ENCODE data around the gene CHST11. TPM values are rescaled to one million over a fixed set of nuclear protein-coding genes. Genes with fewer than 3 reads are reported as not detected.

CHST11 gene
- total RNA-seq, 4 donors from 2014 or later: 20.8 to 56.7 (median 26.5) TPM

DNA sequence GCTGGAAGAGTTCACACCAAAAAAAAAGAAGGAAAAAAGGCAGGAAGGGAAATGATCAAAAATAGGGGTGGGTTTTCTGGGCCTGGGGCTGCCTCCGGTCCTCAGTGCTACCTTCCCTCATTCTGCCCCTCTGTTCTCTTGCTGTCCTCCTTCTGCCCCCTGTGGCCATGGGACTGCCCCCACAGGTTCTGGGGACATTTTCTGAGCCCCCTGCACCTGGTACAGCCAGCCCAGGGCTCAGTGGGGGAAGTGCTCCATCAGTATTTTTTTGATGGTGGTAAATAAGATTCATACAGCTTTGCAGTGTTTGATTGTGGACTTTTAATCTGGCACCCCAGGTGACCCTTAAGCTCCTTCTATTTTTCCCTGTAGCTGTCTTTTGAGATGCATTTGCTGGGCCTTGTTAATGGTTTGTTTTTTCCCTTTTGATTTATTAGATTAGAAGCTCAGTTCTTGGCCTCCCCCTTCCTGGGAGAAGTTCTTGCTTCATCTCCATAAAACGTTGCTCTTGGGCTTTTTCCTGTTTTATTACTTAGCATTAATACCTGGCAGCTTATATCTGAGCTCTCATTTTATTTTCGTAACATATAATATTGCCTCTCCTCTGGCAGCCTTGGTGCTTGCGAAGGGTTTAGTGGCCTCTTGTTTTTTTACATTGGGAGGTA lies 43.1 kb downstream of the CHST11 start:
- 80% methylated on average over 4 of the region's 4 CpGs for WGBS, 2 donors
- Histone ChIP-seq H3K36me3 (no peaks in the 10 kb centered on the region), H3K4me1 (peaks cover 0 to 23% (median 10%) of the 10 kb centered on the region in 4 donors), H3K9me3 (no peaks in the 10 kb centered on the region), H3K4me3 (no peak overlapping the region), H3K27ac (peak overlapping the region in 1 of 4 donors; percentile 9), H3K27me3 (no peaks in the 10 kb centered on the region)
- TF ChIP-seq EP300 (IDR thresholded peaks at IDR 0.05) (no peak), POLR2A (IDR thresholded peaks at IDR 0.05) (no peak)
- TF ChIP-seq, protein P1, sequence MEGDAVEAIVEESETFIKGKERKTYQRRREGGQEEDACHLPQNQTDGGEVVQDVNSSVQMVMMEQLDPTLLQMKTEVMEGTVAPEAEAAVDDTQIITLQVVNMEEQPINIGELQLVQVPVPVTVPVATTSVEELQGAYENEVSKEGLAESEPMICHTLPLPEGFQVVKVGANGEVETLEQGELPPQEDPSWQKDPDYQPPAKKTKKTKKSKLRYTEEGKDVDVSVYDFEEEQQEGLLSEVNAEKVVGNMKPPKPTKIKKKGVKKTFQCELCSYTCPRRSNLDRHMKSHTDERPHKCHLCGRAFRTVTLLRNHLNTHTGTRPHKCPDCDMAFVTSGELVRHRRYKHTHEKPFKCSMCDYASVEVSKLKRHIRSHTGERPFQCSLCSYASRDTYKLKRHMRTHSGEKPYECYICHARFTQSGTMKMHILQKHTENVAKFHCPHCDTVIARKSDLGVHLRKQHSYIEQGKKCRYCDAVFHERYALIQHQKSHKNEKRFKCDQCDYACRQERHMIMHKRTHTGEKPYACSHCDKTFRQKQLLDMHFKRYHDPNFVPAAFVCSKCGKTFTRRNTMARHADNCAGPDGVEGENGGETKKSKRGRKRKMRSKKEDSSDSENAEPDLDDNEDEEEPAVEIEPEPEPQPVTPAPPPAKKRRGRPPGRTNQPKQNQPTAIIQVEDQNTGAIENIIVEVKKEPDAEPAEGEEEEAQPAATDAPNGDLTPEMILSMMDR (IDR thresholded peaks at IDR 0.05): no peak
- DNase-seq (ENCODE audit: low spot score in 2 of 2): no peak

- WGBS, 2 donors: 81 to 83% methylated on average over 1 of the region's 1 CpG
- H3K27ac ChIP-seq: no peak overlapping the region
- DNase-seq (ENCODE audit: low spot score in 2 of 2): no peak
- TF ChIP-seq, protein P1 (IDR thresholded peaks at IDR 0.05): no peak
- no peak for TF ChIP-seq EP300 (IDR thresholded peaks at IDR 0.05)
- TF ChIP-seq POLR2A (IDR thresholded peaks at IDR 0.05): no peak
- peaks cover 0 to 20% (median 6%) of the 10 kb centered on the region in 4 donors for H3K4me1 ChIP-seq
- no peaks in the 10 kb centered on the region for H3K9me3 ChIP-seq
- H3K27me3 ChIP-seq: no peaks in the 10 kb centered on the region
- H3K4me3 ChIP-seq: no peak overlapping the region
- H3K36me3 ChIP-seq: no peaks in the 10 kb centered on the region
Observed at GRCh38 chr12:104501115-104501514, 44.4 kb downstream of the CHST11 start.

DNA sequence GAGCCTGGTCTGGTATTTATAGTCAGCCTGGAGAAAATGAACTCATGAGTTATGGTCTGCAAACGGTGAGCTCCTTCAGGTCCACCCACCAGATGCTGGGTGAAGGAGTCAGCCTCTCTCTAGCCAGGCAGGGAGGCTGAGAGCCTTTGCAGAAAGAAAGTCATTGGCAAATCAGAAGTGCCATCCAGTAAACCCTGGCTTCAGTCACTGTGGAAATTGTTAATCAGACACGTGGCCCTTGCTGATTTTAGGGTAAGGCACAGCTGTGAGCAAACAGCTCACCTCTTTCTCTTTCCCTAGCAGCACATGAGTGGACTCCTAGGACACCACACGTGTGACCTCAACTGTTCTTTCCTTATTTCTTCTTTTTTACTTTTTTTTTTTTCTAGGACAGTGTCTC lies 44.9 kb downstream of the CHST11 start:
- Histone ChIP-seq H3K4me1 (peaks cover 0 to 15% (median 4%) of the 10 kb centered on the region in 4 donors), H3K4me3 (no peak overlapping the region), H3K27ac (no peak overlapping the region), H3K27me3 (no peaks in the 10 kb centered on the region), H3K36me3 (no peaks in the 10 kb centered on the region), H3K9me3 (no peaks in the 10 kb centered on the region)
- 79 to 91% methylated on average over 3 of the region's 3 CpGs for WGBS, 2 donors
- TF ChIP-seq POLR2A (IDR thresholded peaks at IDR 0.05) (no peak), EP300 (IDR thresholded peaks at IDR 0.05) (no peak)
- TF ChIP-seq, protein P1 (IDR thresholded peaks at IDR 0.05): no peak
- no peak for DNase-seq (ENCODE audit: low spot score in 2 of 2)

- H3K36me3 ChIP-seq: no peaks in the 10 kb centered on the region
- TF ChIP-seq POLR2A (IDR thresholded peaks at IDR 0.05) (no peak), EP300 (IDR thresholded peaks at IDR 0.05) (no peak)
- TF ChIP-seq, protein P1 (IDR thresholded peaks at IDR 0.05): no peak
- H3K4me1 ChIP-seq: peaks cover 0 to 11% (median 4%) of the 10 kb centered on the region in 4 donors
- H3K27me3 ChIP-seq: no peaks in the 10 kb centered on the region
- WGBS, 2 donors: 78 to 89% methylated on average over 5 of the region's 5 CpGs
- H3K4me3 ChIP-seq: no peak overlapping the region
- H3K27ac ChIP-seq: no peak overlapping the region
- H3K9me3 ChIP-seq: no peaks in the 10 kb centered on the region
- DNase-seq (ENCODE audit: low spot score in 2 of 2): no peak
Observed at GRCh38 chr12:104502217-104502616, 45.5 kb downstream of the CHST11 start.

DNA sequence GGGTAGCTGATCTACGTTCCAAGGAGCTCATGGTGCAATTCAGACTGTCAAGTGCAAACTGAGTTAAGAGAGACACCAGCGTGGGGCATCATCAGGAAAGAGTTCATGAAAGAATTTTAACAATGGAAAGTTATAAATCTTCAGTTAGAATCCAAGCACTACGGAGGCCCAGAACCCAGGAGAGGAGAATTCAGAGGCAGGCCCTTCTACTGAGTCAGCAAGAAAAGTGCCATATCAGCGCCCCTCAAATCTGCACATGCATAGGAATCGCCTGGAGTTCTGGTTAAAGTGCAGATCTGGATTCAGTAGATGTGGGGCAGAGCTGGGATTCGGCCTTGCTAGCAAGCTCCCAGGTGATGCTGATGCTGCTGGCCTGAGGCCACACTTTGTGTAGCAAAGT lies 45.9 kb downstream of the CHST11 start:
- TF ChIP-seq POLR2A (IDR thresholded peaks at IDR 0.05) (no peak), EP300 (IDR thresholded peaks at IDR 0.05) (no peak)
- TF ChIP-seq, protein P1 (IDR thresholded peaks at IDR 0.05): no peak
- Histone ChIP-seq H3K9me3 (peaks cover 0 to 2% (median 0%) of the 10 kb centered on the region in 4 donors), H3K27ac (no peak overlapping the region), H3K4me1 (peaks cover 0 to 11% (median 4%) of the 10 kb centered on the region in 4 donors), H3K36me3 (no peaks in the 10 kb centered on the region), H3K4me3 (no peak overlapping the region), H3K27me3 (no peaks in the 10 kb centered on the region)
- DNase-seq (ENCODE audit: low spot score in 2 of 2): no peak
- 80 to 81% methylated on average over 6 of the region's 6 CpGs for WGBS, 2 donors
